Measurements from ENCODE around the gene RHCG.

RHCG gene

DNA sequence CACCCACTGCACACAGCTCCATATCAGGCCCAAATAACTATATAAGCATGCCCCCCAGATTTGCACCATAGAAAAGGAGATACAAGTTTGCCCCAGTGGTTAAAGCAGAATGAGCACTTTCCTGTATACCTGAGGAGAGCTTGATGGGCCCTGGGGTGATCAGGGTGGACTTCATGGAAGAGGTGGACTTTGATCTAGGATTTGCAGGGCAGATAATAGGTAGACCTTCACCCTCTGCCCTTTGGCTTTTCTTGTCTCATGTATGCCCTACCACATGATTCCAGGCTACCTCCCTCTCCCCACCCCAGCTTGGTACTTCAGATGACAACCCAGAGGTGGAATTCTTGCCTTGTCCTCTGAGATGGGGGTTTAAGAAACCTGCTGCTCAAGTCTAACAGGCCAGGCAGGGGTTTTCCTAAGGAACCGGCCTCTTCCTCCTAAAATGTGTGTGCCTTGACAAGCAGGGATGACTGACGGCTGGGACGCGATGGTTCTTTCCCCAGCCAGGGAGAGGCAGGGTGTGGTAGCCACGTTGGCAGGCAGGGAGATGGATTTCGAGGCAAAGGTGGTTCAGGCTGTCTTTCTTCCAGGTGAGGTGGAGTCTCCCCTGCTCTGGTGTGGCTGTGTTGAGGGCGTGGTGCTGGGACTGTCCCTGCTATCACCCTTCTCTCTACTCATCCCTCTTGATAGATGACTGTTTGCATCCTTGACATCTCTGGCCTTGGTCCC lies 6.6 kb upstream of the RHCG start:
- no peak for DNase-seq

- DNase-seq: no peak
These were observed 5.3 kb upstream of the RHCG start for GRCh38 chr15:89501646-89502045.

DNA sequence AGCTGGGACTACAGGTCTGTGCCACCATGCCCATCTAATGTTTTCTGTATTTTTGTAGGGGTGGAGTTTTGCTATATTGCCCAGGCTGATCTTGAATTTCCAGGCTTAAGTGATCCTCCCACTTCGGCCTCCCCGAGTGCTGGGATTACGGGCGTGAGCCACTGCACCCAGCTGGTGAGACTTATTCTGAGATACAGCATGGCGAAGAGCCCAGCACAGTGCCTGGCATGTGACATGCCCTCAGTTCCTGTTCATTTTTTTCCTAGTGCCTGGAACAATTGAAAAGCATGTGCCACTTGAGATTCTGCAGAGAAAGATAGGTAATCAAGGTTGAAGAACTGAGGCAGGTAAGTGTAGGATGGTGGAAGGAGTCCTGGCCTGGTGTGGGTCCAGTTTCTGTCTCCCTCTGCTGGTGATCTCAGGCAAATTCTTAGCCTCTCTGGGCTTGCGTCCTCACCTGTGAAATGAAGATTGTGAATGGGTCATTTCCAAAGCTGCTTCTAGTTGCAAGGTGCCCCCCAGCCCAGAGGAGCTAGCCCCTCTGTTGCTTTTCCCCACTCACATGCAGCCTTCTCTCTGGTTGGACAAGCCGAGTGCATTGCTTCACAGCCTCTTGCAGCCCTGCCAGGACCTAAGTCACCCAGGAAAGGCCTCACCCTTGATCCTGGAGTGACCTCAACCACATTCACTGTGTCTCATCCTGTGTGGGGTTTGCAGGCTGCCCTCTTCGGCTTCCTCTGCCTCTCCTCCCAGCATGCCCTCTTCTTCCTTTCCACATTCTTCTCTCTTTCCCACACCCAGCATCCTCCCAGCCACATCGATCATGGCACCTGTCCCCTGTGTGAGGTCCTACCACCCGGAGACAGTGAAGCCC lies 4.3 kb upstream of the RHCG start:
- no peak for DNase-seq

- DNase-seq: no peak
These were observed 2.8 kb upstream of the RHCG start for GRCh38 chr15:89499156-89499555.

DNA sequence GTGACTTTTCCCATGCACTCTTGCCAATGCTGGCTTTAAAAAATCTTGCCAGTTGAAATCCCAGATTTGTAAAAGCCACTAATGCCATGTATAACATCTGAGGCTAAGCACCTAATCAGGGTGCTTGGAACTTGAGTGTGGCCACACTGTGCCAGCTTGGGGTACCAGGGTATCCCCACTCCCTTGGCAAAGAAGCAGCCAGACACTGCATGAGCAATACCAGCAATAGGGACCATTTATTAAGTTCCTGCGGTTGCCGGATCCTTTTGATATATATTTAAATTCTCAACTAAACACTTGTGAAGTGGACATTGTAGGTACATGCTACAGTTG lies 2.2 kb upstream of the RHCG start:
- DNase-seq: no peak

GRCh38 chr15:89497231-89497630 lies 848 bp upstream of the RHCG start:
- DNase-seq: no peak

DNA sequence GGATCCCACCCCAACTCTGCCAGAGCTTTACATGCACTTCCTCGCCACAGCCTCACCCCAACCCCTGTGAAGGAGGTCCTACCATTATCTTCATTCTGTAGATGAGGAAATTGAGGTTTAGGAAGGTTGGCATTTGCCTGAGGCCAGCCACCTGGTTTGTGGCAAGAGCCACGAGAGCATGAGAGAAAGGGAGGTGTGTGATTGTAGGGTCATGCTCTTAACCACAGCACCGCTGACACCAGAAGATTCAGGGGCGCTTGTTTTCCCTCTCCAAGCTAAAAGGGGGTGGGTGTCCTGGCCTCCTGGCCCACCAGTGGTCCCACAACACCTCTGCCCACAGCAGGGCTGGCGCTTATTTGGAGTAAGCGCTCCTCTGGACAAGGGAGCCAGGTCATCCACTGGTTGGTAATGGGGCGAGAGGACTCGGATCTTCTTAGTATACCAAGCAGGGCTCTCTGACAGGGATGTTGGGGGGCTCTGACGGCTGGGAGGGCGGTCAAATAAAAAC lies 691 bp downstream of the RHCG start:
- no peak for DNase-seq

DNA sequence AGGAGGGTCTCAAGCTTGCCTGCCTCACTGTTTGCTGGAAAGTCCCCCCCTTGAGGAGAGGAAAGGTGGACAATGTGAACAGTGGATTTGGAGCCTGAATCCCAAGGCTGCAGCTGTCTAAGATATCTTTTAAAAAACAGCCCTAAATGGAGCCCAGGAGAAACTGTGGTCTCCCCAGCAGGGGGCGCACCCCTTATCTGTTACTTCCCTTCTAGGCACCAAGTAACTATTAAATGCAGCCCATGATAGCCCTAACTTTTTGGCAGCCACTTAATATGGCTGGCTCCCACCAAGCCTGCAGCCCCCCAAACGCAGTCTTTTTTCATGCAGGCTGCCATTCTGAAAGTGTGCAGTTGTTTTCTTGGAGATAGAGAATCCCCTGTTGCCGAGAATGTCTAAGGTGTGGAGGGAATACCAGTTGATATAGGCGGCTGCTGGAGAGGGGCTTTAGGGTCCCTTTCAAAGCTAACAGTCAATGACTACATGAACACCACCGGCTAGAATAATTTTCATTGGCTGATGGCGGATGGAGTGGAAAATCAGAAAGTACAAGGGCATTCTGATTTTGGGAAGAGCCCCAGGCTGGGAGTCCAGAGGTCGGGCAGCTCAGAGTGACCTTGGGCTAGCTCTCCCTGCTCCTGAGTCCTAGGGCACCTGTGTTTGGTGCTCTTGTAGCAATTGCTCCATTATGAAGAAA lies 1.3 kb downstream of the RHCG start:
- no peak for DNase-seq

DNA sequence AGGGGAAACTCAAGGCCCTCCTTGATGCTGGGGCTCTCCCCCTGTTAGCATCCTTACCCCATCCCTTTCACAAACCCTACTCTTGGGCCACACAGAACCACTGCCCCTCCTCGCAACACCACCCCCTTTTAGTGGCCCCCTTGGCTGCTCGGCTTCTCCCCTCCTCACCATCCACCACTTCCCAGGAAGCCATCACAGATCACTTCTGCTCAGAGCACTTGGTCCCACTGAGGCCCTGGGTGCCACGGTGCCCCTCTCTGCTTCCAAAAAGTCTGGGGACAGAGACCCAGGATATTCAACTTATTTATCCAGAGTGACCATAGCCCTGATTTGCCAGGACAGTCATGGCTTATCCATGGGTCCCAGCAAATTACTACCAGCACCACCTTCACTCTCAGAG lies 2.4 kb downstream of the RHCG start:
- DNase-seq: no peak

- DNase-seq: peak in 1 of 2 experiments; percentile 13
These were observed 3.3 kb downstream of the RHCG start for GRCh38 chr15:89492934-89493631.

- no peak for DNase-seq
These were observed 4.2 kb downstream of the RHCG start for GRCh38 chr15:89492111-89492641.

GRCh38 chr15:89490814-89491315 lies 5.5 kb downstream of the RHCG start:
- DNase-seq: no peak

GRCh38 chr15:89490081-89490813 lies 6.1 kb downstream of the RHCG start:
- peak in 1 of 2 experiments; percentile 8 for DNase-seq

- DNase-seq: no peak
These were observed 7.0 kb downstream of the RHCG start for GRCh38 chr15:89489376-89489775.

DNA sequence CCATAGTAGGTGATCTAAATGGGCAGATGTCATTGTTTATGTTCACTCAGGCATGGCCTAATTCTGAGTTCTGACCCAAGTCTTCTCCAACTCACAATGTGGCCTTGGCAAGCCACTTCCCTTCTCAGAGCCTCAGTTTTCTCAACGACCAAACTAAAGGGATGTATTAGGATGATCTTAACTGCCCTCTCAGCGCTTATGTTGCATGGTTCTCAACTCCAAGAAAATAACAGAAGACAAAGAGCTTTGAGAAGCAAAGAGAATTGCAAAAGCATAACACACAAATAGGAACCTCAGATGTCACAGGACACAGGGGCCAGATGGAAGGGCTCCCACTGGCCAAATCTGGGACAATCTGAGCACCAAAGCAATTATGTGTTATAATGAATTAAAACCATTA lies 8.6 kb downstream of the RHCG start:
- no peak for DNase-seq

GRCh38 chr15:89486726-89487050 lies 9.7 kb downstream of the RHCG start:
- DNase-seq: no peak

DNA sequence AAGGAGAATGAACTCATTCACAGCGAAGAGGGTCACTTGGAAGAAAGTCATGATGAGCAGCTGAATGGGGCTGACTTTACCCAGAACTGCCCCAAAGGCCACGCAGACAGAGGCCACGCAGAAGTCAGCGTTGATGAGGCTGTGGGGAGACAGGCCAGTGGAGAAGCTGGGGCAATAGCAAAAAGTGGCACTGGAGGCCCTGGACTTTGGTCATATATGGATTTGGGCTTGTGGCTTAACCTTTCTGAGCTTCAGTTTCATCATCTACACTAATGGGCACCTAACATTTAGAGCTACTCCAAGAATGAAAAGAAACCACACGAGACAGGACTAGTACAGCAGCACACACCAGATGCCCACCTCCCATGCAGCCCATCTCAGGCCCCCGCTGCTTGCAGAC lies 13.3 kb downstream of the RHCG start:
- DNase-seq: no peak

DNA sequence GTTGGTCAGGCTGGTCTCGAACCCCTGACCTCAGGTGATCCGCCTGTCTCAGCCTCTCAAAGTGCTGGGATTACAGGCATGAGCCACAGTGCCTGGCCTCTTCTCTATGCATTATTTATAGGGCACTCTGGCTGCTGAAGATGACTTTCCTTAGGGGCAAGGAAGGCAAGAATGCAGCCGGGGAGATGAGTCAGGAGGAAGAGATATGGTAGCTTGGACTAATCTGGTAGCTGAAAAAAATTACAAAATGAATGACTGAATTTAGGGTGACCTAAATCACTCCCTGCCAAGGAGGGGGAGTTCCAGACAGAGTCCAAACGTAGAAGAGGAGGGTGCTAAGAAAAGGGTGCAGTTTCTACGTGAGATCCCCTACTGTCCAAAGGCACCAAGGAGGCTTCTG lies 14.2 kb downstream of the RHCG start:
- no peak for DNase-seq

DNA sequence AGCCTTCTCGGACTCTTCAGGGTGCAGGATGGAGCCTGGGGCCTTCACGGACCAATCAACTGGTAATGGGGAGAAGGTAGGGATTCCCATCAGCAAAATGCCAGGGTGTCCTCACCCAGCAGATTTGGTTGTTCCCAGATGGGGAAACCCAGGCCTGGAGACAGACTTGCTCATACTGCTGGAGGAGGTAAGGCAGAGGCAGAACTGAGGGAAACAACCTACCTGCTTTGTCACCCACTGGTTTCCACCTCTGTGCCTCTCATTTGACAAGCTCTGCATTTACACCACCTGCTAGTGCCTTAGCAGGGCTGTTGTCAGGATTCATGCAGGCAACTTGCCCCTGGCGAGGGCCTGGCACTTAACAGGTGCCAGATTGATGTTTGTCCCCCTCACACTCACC lies 15.9 kb downstream of the RHCG start:
- DNase-seq: no peak

GRCh38 chr15:89479173-89479572 lies 17.2 kb downstream of the RHCG start:
- DNase-seq: no peak

- no peak for DNase-seq
These were observed 18.8 kb downstream of the RHCG start for GRCh38 chr15:89477411-89478242.

Data from NCI-H2081 (cell line).